ENCODE data around the gene EIF4A3. TPM values are rescaled to one million over a fixed set of nuclear protein-coding genes. Genes with fewer than 3 reads are reported as not detected.

The EIF4A3 gene
- total and polyA plus RNA-seq, 9 of the 15 experiments (the other 6 are each of a cell fraction or from before 2014, with no cell fraction given), result 62.7 to 171 (median 127) TPM

DNA sequence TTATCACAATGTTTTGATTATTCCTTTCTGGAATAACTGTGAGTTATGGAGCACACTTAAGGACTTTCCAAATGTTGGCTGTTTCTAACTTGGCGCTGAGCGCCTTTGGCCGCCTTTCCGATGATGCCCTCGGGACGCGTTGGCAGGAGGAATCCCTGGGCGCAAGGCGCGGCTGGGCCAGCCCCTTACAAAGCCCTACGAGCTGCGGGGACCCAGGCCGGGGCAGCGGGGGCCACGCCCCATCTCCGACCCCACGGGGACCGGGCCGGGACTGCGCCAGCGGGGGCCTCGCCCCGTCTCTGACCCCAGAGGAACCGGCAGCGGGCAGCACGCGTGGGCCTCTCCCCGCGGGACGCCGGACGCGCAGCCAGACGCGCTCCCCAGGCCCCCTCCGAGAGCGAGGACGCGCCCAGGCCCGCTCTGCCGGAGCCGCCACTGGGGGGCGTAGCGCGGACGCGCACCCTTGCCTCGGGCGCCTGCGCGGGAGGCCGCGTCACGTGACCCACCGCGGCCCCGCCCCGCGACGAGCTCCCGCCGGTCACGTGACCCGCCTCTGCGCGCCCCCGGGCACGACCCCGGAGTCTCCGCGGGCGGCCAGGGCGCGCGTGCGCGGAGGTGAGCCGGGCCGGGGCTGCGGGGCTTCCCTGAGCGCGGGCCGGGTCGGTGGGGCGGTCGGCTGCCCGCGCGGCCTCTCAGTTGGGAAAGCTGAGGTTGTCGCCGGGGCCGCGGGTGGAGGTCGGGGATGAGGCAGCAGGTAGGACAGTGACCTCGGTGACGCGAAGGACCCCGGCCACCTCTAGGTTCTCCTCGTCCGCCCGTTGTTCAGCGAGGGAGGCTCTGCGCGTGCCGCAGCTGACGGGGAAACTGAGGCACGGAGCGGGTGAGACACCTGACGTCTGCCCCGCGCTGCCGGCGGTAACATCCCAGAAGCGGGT is 45.6 kb downstream of the EIF4A3 start, which contains the start of gene GAA (continued):
- TF ChIP-seq ASH1L (IDR thresholded peaks at IDR 0.05; ENCODE audit: borderline replicate concordance, low read depth, partially characterized antibody), result no peak
- TF ChIP-seq NRF1 (conservative IDR thresholded peaks at IDR 0.05 in 1 of 2, IDR thresholded peaks at IDR 0.05 in 1 of 2), result peak in 1 of 2 experiments; percentile 90; a peak in 3 of 4 replicates
- TF ChIP-seq ELK1 (CRISPR knock-in tag; IDR thresholded peaks at IDR 0.05), result no peak
- TF ChIP-seq ARHGAP35 (IDR thresholded peaks at IDR 0.05; ENCODE audit: partially characterized antibody), result no peak
- TF ChIP-seq ZNF384 (IDR thresholded peaks at IDR 0.05; ENCODE audit: low read depth, low read length), result no peak
- no peak for TF ChIP-seq ZNF24 (IDR thresholded peaks at IDR 0.05)
- TF ChIP-seq CCNT2 (IDR thresholded peaks at IDR 0.05; ENCODE audit: borderline replicate concordance, extremely low read depth, insufficient read length, low read depth, low read length), result peak; percentile 61
- peak; percentile 82; the same call in 1 of the 2 replicates for TF ChIP-seq ZNF668 (CRISPR knock-in tag; IDR thresholded peaks at IDR 0.05)
- TF ChIP-seq ILK (tag; IDR thresholded peaks at IDR 0.05; ENCODE audit: borderline replicate concordance, low read depth), result no peak
- TF ChIP-seq RFX1 (IDR thresholded peaks at IDR 0.05), result no peak
- no peak for TF ChIP-seq NR2C2 (CRISPR knock-in tag; IDR thresholded peaks at IDR 0.05)
- peak; percentile 81 for TF ChIP-seq NR2C2 (tag; IDR thresholded peaks at IDR 0.05)
- no peak for TF ChIP-seq SUPT5H (IDR thresholded peaks at IDR 0.05)
- TF ChIP-seq NR2F6 (CRISPR knock-in tag; IDR thresholded peaks at IDR 0.05), result 0 out of 2 replicates have a peak, but pooled peaks have one; percentile 69
- TF ChIP-seq CBX1 (IDR thresholded peaks at IDR 0.05; ENCODE audit: low read depth), result no peak
- TF ChIP-seq HNRNPL (IDR thresholded peaks at IDR 0.05; ENCODE audit: low read depth, low read length), result 0 out of 2 replicates have a peak, but pooled peaks have one; percentile 55
- no peak for TF ChIP-seq POLR3A (IDR thresholded peaks at IDR 0.05; ENCODE audit: borderline replicate concordance, extremely low read depth, insufficient read depth, insufficient read length)
- no peak for TF ChIP-seq CBX5 (IDR thresholded peaks at IDR 0.05; ENCODE audit: borderline replicate concordance, low read depth)
- TF ChIP-seq, protein P1, sequence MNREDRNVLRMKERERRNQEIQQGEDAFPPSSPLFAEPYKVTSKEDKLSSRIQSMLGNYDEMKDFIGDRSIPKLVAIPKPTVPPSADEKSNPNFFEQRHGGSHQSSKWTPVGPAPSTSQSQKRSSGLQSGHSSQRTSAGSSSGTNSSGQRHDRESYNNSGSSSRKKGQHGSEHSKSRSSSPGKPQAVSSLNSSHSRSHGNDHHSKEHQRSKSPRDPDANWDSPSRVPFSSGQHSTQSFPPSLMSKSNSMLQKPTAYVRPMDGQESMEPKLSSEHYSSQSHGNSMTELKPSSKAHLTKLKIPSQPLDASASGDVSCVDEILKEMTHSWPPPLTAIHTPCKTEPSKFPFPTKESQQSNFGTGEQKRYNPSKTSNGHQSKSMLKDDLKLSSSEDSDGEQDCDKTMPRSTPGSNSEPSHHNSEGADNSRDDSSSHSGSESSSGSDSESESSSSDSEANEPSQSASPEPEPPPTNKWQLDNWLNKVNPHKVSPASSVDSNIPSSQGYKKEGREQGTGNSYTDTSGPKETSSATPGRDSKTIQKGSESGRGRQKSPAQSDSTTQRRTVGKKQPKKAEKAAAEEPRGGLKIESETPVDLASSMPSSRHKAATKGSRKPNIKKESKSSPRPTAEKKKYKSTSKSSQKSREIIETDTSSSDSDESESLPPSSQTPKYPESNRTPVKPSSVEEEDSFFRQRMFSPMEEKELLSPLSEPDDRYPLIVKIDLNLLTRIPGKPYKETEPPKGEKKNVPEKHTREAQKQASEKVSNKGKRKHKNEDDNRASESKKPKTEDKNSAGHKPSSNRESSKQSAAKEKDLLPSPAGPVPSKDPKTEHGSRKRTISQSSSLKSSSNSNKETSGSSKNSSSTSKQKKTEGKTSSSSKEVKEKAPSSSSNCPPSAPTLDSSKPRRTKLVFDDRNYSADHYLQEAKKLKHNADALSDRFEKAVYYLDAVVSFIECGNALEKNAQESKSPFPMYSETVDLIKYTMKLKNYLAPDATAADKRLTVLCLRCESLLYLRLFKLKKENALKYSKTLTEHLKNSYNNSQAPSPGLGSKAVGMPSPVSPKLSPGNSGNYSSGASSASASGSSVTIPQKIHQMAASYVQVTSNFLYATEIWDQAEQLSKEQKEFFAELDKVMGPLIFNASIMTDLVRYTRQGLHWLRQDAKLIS (CRISPR knock-in tag; IDR thresholded peaks at IDR 0.05), result no peak
- TF ChIP-seq NCOA6 (IDR thresholded peaks at IDR 0.05), result no peak
- TF ChIP-seq ZNF444 (CRISPR knock-in tag; IDR thresholded peaks at IDR 0.05), result no peak
